Urinary bladder (tissue), 4 donors: ENCODE data around the gene CYP26A1. TPM values are rescaled to one million over a fixed set of nuclear protein-coding genes. Genes with fewer than 3 reads are reported as not detected.

ENCODE experiments used
- DNase-seq: peaks from one replicate; pipeline ENCODE4 v3.0.0-alpha.2; 2015; ENCODE audit errors: extremely low spot score
- H3K27ac ChIP-seq: one replicate; pipeline ENCODE4 v1.5.1; 2013; ENCODE audit warnings: low read depth, mild to moderate bottlenecking, moderate library complexity
- H3K36me3 ChIP-seq: one replicate; pipeline ENCODE4 v1.6.1; 2013; ENCODE audit warnings: mild to moderate bottlenecking, moderate library complexity; ENCODE audit not compliant: insufficient read depth
- H3K4me1 ChIP-seq: one replicate; pipeline ENCODE4 v1.6.1; 2013; ENCODE audit warnings: mild to moderate bottlenecking, moderate library complexity; ENCODE audit not compliant: insufficient read depth
- H3K4me3 ChIP-seq: one replicate; pipeline ENCODE4 v1.5.1; 2013; ENCODE audit warnings: low read depth, low read length
- WGBS: extraction: QIAGEN DNeasy Blood & Tissue Kit; methylation state at CpG from one replicate; pipeline ENCODE4 v1.1.7; 2013; 5-methylcytosine and 5-hydroxymethylcytosine counted together
- polyA plus RNA-seq: library from polyadenylated mRNA; stranded (reverse); fragments of 200-250 nt; gene quantifications from one replicate; pipeline ENCODE4 v1.2.3, GENCODE V29; 2013
- total RNA-seq: library from RNA; depleted of rRNA; stranded (reverse); fragments of >200 nt; gene quantifications from one replicate; pipeline ENCODE4 v1.2.3, GENCODE V29; 2014
- donor health status: healthy with polysubstance abuse.
- donor health status: healthy.

Gene CYP26A1
- total and polyA plus RNA-seq, 2 donors, result not detected

DNA sequence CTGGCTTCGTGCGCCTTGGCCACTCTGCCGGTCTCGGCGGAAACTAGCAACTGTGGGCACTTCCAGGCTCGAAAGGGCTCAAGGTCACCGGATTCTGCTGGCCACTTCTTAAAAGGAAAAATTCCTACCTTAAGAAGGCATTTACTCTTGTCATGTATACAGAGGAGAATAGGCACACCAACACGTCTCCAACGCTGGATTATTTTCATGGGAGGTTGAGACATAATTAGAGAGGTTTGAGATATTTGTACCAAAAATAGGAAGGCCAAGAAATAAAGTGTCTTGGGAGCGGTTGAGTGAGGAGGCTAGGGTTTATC lies 4.5 kb upstream of the CYP26A1 start:
- Histone ChIP-seq H3K4me1 (peaks cover 2% of the 10 kb centered on the region), H3K27ac (no peak overlapping the region), H3K4me3 (no peak overlapping the region), H3K36me3 (no peaks in the 10 kb centered on the region)
- DNase-seq, result no peak
- WGBS, result 22% methylated on average over 10 of the region's 10 CpGs

GRCh38 chr10:93070378-93071176 lies 3.1 kb upstream of the CYP26A1 start:
- DNase-seq, result no peak
- Histone ChIP-seq H3K36me3 (no peaks in the 10 kb centered on the region), H3K4me3 (no peak overlapping the region), H3K4me1 (peaks cover 4% of the 10 kb centered on the region), H3K27ac (no peak overlapping the region)
- 77% methylated on average over 5 of the region's 5 CpGs for WGBS

GRCh38 chr10:93071177-93071472 lies 2.6 kb upstream of the CYP26A1 start:
- H3K4me3 ChIP-seq, result no peak overlapping the region
- peaks cover 4% of the 10 kb centered on the region for H3K4me1 ChIP-seq
- H3K36me3 ChIP-seq, result no peaks in the 10 kb centered on the region
- DNase-seq, result no peak
- H3K27ac ChIP-seq, result no peak overlapping the region
- 68% methylated on average over 7 of the region's 7 CpGs for WGBS

DNA sequence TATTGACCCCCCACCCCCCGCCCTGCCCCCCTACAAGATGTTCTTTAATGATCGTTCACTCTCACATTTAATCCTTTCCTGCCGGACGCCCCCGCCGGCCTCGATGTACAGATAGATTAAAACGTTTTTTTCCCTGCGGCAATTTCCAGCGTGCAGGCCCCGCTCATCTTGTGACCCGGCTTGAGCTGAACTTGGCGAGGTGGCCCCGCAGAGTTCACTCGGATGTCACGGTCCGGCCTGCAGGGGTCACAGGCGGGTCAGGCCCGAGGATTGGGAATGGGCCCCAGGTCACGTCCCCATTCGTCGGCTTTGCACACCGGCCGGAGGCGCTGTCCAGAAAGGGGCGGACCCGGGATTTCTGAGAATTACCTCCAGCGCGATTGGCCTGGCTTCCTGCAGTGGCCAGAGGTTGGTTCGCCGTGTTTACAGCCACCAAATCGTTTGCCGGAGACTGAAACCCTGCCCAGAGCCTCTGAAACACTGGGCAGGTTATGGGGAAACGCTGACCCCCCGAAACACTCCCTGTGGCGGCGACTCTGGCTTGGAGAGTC lies 1.9 kb upstream of the CYP26A1 start:
- 4% methylated on average over 37 of the region's 37 CpGs for WGBS
- DNase-seq, result no peak
- no peak overlapping the region for H3K27ac ChIP-seq
- H3K36me3 ChIP-seq, result no peaks in the 10 kb centered on the region
- H3K4me3 ChIP-seq, result peak overlapping the region; percentile 30
- peaks cover 4% of the 10 kb centered on the region for H3K4me1 ChIP-seq

GRCh38 chr10:93072225-93072712 lies 1.4 kb upstream of the CYP26A1 start:
- no peak overlapping the region for H3K27ac ChIP-seq
- no peaks in the 10 kb centered on the region for H3K36me3 ChIP-seq
- H3K4me1 ChIP-seq, result peaks cover 4% of the 10 kb centered on the region
- no peak for DNase-seq
- peak overlapping the region; percentile 30 for H3K4me3 ChIP-seq
- 1% methylated on average over 27 of the region's 27 CpGs for WGBS

GRCh38 chr10:93072713-93073538 lies 767 bp upstream of the CYP26A1 start:
- WGBS, result 3% methylated on average over 34 of the region's 34 CpGs
- H3K36me3 ChIP-seq, result no peaks in the 10 kb centered on the region
- DNase-seq, result no peak
- peak overlapping the region; percentile 28 for H3K4me3 ChIP-seq
- no peak overlapping the region for H3K27ac ChIP-seq
- H3K4me1 ChIP-seq, result peaks cover 4% of the 10 kb centered on the region

DNA sequence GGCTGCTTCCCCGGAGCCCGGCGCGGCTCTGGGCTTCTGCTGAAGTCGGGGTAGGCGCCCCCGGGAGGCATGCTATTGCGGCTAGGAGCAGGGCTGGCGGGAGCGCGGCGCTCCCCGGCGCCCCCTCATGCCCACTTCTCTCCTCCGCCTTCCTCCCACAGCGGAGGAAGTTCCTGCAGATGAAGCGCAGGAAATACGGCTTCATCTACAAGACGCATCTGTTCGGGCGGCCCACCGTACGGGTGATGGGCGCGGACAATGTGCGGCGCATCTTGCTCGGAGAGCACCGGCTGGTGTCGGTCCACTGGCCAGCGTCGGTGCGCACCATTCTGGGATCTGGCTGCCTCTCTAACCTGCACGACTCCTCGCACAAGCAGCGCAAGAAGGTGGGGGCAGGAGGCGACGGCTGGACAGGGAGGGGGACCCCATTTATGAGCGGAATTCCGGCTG lies 479 bp downstream of the CYP26A1 start:
- peaks cover 4% of the 10 kb centered on the region for H3K4me1 ChIP-seq
- H3K4me3 ChIP-seq, result peak overlapping the region; percentile 29
- H3K27ac ChIP-seq, result no peak overlapping the region
- no peaks in the 10 kb centered on the region for H3K36me3 ChIP-seq
- DNase-seq, result no peak
- WGBS, result under 1% methylated on average over 40 of the region's 40 CpGs

- Histone ChIP-seq H3K27ac (no peak overlapping the region), H3K4me1 (peaks cover 4% of the 10 kb centered on the region), H3K36me3 (no peaks in the 10 kb centered on the region), H3K4me3 (peak overlapping the region; percentile 29)
- no peak for DNase-seq
- 2% methylated on average over 67 of the region's 67 CpGs for WGBS
Measured at GRCh38 chr10:93074597-93075368, 1.1 kb downstream of the CYP26A1 start.

- peaks cover 4% of the 10 kb centered on the region for H3K4me1 ChIP-seq
- no peak overlapping the region for H3K4me3 ChIP-seq
- no peak overlapping the region for H3K27ac ChIP-seq
- DNase-seq, result no peak
- no peaks in the 10 kb centered on the region for H3K36me3 ChIP-seq
- 32% methylated on average over 25 of the region's 25 CpGs for WGBS
Measured at GRCh38 chr10:93075369-93076221, 1.9 kb downstream of the CYP26A1 start.

DNA sequence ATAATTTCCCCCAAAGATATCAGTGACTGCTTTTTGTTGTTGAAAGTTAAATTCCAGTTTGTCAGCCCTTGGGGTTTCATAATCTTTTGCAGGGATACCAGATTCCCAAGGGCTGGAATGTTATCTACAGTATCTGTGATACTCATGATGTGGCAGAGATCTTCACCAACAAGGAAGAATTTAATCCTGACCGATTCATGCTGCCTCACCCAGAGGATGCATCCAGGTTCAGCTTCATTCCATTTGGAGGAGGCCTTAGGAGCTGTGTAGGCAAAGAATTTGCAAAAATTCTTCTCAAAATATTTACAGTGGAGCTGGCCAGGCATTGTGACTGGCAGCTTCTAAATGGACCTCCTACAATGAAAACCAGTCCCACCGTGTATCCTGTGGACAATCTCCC lies 3.2 kb downstream of the CYP26A1 start:
- no peak for DNase-seq
- no peak overlapping the region for H3K27ac ChIP-seq
- no peaks in the 10 kb centered on the region for H3K36me3 ChIP-seq
- no peak overlapping the region for H3K4me3 ChIP-seq
- peaks cover 4% of the 10 kb centered on the region for H3K4me1 ChIP-seq
- 55% methylated on average over 2 of the region's 2 CpGs for WGBS

- Histone ChIP-seq H3K27ac (no peak overlapping the region), H3K4me1 (peaks cover 4% of the 10 kb centered on the region), H3K4me3 (no peak overlapping the region), H3K36me3 (no peaks in the 10 kb centered on the region)
- 76% methylated on average over 5 of the region's 5 CpGs for WGBS
- no peak for DNase-seq
Measured at GRCh38 chr10:93077860-93078337, 4.2 kb downstream of the CYP26A1 start.

DNA sequence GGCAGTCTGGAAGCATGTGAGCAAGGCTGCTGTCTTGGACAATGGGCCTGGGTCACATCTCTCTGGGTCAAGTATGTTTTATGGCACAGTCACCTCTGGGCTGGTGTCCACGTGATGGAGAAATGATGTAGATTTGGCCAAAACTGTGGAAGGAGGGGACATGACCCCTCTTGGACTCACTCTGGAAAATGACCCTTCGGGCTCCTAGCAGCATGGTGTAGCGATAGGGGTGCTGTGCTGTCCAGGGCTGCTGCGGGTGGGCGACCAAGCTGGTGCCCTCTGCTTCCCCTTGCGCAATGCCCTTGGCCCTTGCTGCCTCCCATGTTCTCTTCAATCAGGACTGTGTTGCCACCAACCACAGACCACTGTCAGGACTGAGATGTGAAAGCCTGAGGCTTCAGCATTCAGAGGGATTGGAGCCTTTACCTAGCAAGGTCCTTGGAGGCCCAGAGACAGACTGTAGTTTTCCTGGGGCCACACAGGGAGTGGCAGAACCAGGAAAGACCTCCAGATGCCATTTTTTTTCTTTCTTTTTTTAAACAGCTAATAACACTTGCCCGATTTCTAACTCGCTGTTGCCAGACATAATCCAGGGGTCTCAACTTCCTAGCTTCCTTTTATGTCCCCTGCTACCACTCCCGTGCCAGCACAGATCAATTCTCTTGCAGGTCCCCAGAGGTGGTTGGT lies 6.1 kb downstream of the CYP26A1 start:
- H3K4me3 ChIP-seq, result no peak overlapping the region
- H3K4me1 ChIP-seq, result no peaks in the 10 kb centered on the region
- no peak for DNase-seq
- H3K27ac ChIP-seq, result no peak overlapping the region
- H3K36me3 ChIP-seq, result no peaks in the 10 kb centered on the region
- 64% methylated on average over 9 of the region's 9 CpGs for WGBS
